Stimulated activated naive CD4-positive, alpha-beta T cell (primary cell): Measurements from ENCODE around the gene TMEM270.

Experiments
- DNase-seq, 6 experiments: peaks; one replicate each; lab custom pipeline; 2025; lab: John Stamatoyannopoulos, UW

The TMEM270 gene

GRCh38 chr7:73887762-73888161 lies 26.8 kb downstream of the TMEM270 start:
- no peak for DNase-seq

GRCh38 chr7:73888959-73889358 lies 28.0 kb downstream of the TMEM270 start:
- no peak for DNase-seq

GRCh38 chr7:73890555-73891147 lies 29.7 kb downstream of the TMEM270 start:
- no peak for DNase-seq

- no peak for DNase-seq
These were observed 30.4 kb downstream of the TMEM270 start for GRCh38 chr7:73891178-73891885.

- DNase-seq: no peak
These were observed 31.3 kb downstream of the TMEM270 start for GRCh38 chr7:73892003-73892999.

GRCh38 chr7:73893342-73894101 lies 32.6 kb downstream of the TMEM270 start:
- no peak for DNase-seq

GRCh38 chr7:73894166-73894565 lies 33.2 kb downstream of the TMEM270 start:
- DNase-seq: no peak

- no peak for DNase-seq
These were observed 34.0 kb downstream of the TMEM270 start for GRCh38 chr7:73894733-73895551.

- no peak for DNase-seq
These were observed 34.7 kb downstream of the TMEM270 start for GRCh38 chr7:73895626-73896025.

- DNase-seq: no peak
These were observed 35.5 kb downstream of the TMEM270 start for GRCh38 chr7:73896454-73896853.

- DNase-seq: no peak
These were observed 38.8 kb downstream of the TMEM270 start for GRCh38 chr7:73899731-73900142.

- DNase-seq: no peak
These were observed 39.3 kb downstream of the TMEM270 start for GRCh38 chr7:73900286-73900685.

GRCh38 chr7:73901231-73901822 lies 40.4 kb downstream of the TMEM270 start:
- DNase-seq: no peak

- no peak for DNase-seq
These were observed 41.1 kb downstream of the TMEM270 start for GRCh38 chr7:73901823-73902597.

GRCh38 chr7:73903321-73904218 lies 42.6 kb downstream of the TMEM270 start:
- no peak for DNase-seq

GRCh38 chr7:73904219-73905137 lies 43.5 kb downstream of the TMEM270 start:
- no peak for DNase-seq

GRCh38 chr7:73905360-73905759 lies 44.4 kb downstream of the TMEM270 start:
- no peak for DNase-seq

GRCh38 chr7:73906874-73907273 lies 45.9 kb downstream of the TMEM270 start:
- no peak for DNase-seq
